Subcutaneous adipose tissue (tissue), 4 donors: ENCODE results near the gene FGD6. TPM values are rescaled to one million over a fixed set of nuclear protein-coding genes. Genes with fewer than 3 reads are reported as not detected.

Experiments
- total RNA-seq, 4 donors: library from RNA; depleted of rRNA; stranded (reverse); fragments of >200 nt; gene quantifications; one replicate each; pipeline ENCODE4 v1.1.0, GENCODE V29; 2016
- TF ChIP-seq, protein P1 (sequence below): fragments of 450-650 bp; IDR thresholded peaks from one replicate; pipeline ENCODE4 v1.5.1; 2016; ENCODE audit warnings: low read depth, mild to moderate bottlenecking, control low read depth, antibody characterized with exemption, moderate library complexity

Gene FGD6
- total RNA-seq, 4 donors from 2014 or later: 3.4 to 13.8 (median 7.6) TPM

DNA sequence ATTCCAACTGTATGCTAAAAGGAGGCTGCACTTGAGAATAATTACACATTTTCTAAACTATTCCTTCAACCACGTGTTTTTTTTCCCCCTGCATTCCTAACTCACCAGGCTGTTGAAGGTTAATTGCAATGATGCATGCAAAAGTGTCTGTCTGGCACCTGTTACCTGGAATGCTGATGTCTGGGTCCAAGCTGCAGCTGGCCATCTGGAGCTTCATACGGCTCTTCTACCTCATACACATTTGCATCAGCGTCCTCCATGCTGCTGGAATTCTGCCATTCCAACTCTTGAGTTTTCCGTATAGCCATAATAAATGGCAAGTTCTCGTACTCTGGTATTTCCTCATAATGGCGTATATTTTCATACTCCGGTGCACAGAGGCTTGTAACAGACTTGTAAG lies 8.6 kb downstream of the FGD6 start:
- TF ChIP-seq, protein P1, sequence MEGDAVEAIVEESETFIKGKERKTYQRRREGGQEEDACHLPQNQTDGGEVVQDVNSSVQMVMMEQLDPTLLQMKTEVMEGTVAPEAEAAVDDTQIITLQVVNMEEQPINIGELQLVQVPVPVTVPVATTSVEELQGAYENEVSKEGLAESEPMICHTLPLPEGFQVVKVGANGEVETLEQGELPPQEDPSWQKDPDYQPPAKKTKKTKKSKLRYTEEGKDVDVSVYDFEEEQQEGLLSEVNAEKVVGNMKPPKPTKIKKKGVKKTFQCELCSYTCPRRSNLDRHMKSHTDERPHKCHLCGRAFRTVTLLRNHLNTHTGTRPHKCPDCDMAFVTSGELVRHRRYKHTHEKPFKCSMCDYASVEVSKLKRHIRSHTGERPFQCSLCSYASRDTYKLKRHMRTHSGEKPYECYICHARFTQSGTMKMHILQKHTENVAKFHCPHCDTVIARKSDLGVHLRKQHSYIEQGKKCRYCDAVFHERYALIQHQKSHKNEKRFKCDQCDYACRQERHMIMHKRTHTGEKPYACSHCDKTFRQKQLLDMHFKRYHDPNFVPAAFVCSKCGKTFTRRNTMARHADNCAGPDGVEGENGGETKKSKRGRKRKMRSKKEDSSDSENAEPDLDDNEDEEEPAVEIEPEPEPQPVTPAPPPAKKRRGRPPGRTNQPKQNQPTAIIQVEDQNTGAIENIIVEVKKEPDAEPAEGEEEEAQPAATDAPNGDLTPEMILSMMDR: no peak

DNA sequence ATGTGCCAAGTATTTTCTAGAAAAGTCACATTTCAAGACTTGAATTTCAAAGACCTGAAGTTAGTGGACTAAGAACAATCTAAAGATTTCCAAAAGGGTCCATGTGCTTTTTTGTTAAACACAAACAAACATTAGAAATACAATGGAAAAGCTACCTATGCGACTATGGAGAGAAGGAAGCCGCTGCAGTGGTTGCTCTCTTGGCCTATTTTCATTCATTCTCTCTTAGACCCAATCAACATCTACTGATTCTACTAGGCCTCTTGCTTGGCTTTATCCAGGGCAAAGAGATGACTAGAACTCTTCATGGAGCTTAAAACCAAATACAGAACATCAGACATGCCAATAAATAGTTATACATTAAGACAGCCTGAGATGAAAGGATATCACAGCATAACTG lies 9.9 kb downstream of the FGD6 start:
- TF ChIP-seq, protein P1: no peak

DNA sequence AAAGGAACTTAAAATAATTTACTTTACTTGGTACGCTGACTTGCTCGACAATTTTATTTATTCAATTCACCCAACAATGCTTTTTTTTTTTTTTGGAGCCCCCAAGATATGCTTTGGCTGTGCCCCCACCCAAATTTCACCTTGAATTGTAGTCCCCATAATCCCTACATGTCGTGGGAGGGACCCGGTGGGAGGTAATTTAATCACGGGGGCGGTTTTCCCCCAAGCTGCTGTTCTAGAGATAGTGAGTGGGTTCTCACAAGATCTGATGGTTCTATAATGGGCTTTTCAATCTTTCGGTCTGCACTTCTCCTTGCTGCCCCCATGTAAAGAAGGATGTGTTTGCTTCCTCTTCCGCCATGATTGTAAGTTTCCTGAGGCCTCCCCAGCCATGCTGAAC lies 10.4 kb downstream of the FGD6 start:
- TF ChIP-seq, protein P1: no peak

DNA sequence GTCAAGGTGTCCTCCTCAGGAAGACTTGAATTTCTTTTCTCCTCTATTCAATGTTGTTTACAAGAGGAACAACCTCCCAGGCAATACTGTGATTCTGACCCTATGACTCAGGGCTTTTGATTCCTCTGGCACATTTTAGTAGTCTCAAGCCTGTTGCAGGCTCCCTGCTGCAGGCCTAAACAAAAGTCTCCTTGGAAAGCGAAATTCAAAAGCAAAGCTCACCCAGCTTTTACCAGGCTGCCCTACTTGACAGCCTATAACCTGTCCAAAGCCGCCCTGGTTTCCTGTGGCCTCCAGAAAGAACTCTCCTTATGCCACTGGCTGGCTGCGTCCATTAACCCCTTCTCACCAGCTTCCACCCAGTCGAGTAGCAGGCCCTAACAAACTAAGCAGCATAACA lies 11.6 kb downstream of the FGD6 start:
- TF ChIP-seq, protein P1: no peak

DNA sequence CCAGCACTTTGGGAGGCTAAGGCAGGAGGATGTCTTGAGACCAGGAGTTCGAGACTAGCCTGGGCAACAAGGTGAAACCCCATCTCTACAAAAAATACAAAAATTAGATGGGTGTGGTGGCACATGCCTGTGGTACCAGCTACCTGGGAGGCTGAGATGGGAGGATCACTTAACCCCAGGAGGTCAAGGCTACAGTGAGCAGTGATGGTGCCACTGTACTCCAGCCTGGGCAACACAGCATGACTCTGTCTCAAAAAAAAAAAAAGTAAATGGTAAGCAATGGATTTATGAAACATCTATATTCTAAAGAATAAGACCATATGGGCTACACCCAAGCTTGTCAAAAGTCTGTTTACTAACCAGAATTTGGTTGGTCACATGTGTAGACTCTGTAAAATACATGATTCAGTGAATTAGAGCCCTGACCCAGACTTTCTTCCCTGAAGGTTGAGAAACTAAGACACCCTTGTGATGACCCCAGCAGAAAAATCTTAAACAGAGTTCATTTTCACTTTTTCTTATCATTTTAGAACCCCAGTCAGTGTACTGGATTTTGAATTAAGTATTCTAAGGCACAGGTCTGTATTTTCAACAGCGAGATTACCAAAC lies 12.1 kb downstream of the FGD6 start:
- TF ChIP-seq, protein P1: no peak

DNA sequence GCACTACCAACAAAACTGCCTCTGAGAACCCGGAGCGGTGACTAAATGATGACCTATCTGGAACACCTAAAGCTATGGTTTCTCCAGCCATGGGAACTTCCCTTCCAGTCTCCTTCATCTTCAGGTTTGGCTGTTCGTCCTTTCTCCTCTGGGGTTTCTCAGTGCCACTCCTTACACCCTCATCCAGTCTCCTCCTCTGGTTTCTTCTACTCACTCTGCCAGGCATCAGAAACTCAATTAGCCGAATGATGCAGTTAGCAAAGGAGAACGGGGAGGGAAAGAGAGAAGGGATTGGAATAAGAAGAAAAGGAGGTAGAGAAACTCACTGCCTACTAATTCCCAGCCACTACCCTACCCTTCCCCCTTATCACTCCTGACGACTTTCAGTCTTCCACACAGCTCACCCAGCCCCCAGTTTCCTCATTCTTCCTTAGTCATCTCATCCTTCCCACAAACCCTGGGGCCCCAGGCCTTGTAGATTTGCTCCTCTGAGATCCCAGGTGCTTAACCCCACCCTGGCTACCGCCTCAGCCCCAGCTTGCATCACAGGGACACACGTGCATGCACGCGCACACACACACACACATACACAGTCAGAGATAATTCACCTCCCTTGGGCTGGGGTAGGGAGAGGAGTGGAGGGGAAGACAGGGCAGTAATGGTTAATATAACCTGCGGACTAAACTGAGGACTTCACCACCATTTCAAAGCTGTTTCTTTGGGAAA lies 13.0 kb downstream of the FGD6 start:
- TF ChIP-seq, protein P1: no peak

DNA sequence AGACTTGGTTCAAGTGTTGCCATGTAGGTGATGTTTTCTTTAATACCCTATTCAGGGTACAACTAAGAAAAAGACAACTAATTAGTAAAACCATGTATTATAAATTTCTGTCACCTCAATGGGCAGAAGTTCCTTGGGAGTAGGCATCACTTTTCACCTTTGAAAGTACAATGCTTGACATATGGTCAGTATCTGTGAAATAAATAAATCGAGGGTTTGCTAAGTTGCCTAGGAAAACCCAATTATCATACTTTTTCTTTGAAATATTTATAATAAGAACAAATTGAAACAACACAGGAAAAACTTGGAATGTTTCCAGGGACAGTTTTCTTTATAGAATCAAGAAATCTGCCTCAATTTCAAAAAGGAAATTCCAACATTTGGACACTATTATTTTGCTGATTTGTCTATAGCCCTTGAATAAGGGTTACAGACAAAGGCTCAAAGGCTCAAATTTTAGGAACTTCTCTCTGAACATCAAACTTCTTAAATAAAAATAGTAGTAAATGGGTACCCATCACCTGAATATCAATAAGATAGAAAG lies 13.7 kb downstream of the FGD6 start:
- TF ChIP-seq, protein P1: no peak
